ENCODE data around the gene MRPS27. TPM values are rescaled to one million over a fixed set of nuclear protein-coding genes. Genes with fewer than 3 reads are reported as not detected.

The MRPS27 gene
- total RNA-seq, 1 experiment from 2014 or later = 88.6 TPM

GRCh38 chr5:72242796-72243475, 77.1 kb downstream of the MRPS27 start:
- ChIA-PET CTCF (no interaction called here), POLR2A (ENCODE audit: low non-redundant PET) (no interaction called here)
- Histone ChIP-seq H3K36me3 (ENCODE audit: insufficient read depth, low read length, poor library complexity, severe bottlenecking) (no peaks in the 10 kb centered on the region), H3K27ac (ENCODE audit: low read depth, low read length, poor library complexity, severe bottlenecking) (no peak overlapping the region), H3K27me3 (replicated peaks; ENCODE audit: insufficient read depth, low read depth, low read length, poor library complexity) (no peaks in the 10 kb centered on the region), H3K4me1 (ENCODE audit: insufficient read depth, low read length, poor library complexity, severe bottlenecking) (peaks cover 41% of the 10 kb centered on the region), H3K4me3 (ENCODE audit: low read depth, low read length, poor library complexity, severe bottlenecking) (no peak overlapping the region), H3K9me3 (ENCODE audit: low read depth, low read length, poor library complexity, severe bottlenecking) (no peaks in the 10 kb centered on the region)
- BruUV-seq (replicated peaks) = no TSS peak
- intact Hi-C loops (cut with micrococcal nuclease; ENCODE audit: unreplicated experiment) = no loop called here
- TF ChIP-seq EZH2 (IDR thresholded peaks at IDR 0.05; ENCODE audit: borderline replicate concordance, low read depth, low read length, poor library complexity, severe bottlenecking) (no peak), CTCF (conservative IDR thresholded peaks at IDR 0.05; ENCODE audit: low read depth, low read length) (no peak)
- DNase-seq (ENCODE audit: low spot score) = no peak

GRCh38 chr5:72241346-72242003, 78.6 kb downstream of the MRPS27 start:
- no peaks in the 10 kb centered on the region for H3K27me3 ChIP-seq (replicated peaks; ENCODE audit: insufficient read depth, low read depth, low read length, poor library complexity)
- DNase-seq (ENCODE audit: low spot score) = no peak
- TF ChIP-seq EZH2 (IDR thresholded peaks at IDR 0.05; ENCODE audit: borderline replicate concordance, low read depth, low read length, poor library complexity, severe bottlenecking) (no peak), CTCF (conservative IDR thresholded peaks at IDR 0.05; ENCODE audit: low read depth, low read length) (no peak)
- H3K27ac ChIP-seq (ENCODE audit: low read depth, low read length, poor library complexity, severe bottlenecking) = no peak overlapping the region
- H3K9me3 ChIP-seq (ENCODE audit: low read depth, low read length, poor library complexity, severe bottlenecking) = no peaks in the 10 kb centered on the region
- no peak overlapping the region for H3K4me3 ChIP-seq (ENCODE audit: low read depth, low read length, poor library complexity, severe bottlenecking)
- peaks cover 12% of the 10 kb centered on the region for H3K36me3 ChIP-seq (ENCODE audit: insufficient read depth, low read length, poor library complexity, severe bottlenecking)
- intact Hi-C loops (cut with micrococcal nuclease; ENCODE audit: unreplicated experiment) = no loop called here
- no TSS peak for BruUV-seq (replicated peaks)
- H3K4me1 ChIP-seq (ENCODE audit: insufficient read depth, low read length, poor library complexity, severe bottlenecking) = peaks cover 26% of the 10 kb centered on the region
- CTCF ChIA-PET = no interaction called here
- POLR2A ChIA-PET (ENCODE audit: low non-redundant PET) = no interaction called here

- CTCF ChIA-PET = no interaction called here
- BruUV-seq (replicated peaks) = no TSS peak
- H3K4me1 ChIP-seq (ENCODE audit: insufficient read depth, low read length, poor library complexity, severe bottlenecking) = peaks cover 9% of the 10 kb centered on the region
- POLR2A ChIA-PET (ENCODE audit: low non-redundant PET) = no interaction called here
- H3K4me3 ChIP-seq (ENCODE audit: low read depth, low read length, poor library complexity, severe bottlenecking) = no peak overlapping the region
- H3K27ac ChIP-seq (ENCODE audit: low read depth, low read length, poor library complexity, severe bottlenecking) = no peak overlapping the region
- H3K27me3 ChIP-seq (replicated peaks; ENCODE audit: insufficient read depth, low read depth, low read length, poor library complexity) = no peaks in the 10 kb centered on the region
- H3K9me3 ChIP-seq (ENCODE audit: low read depth, low read length, poor library complexity, severe bottlenecking) = no peaks in the 10 kb centered on the region
- TF ChIP-seq EZH2 (IDR thresholded peaks at IDR 0.05; ENCODE audit: borderline replicate concordance, low read depth, low read length, poor library complexity, severe bottlenecking) = no peak
- TF ChIP-seq CTCF (conservative IDR thresholded peaks at IDR 0.05; ENCODE audit: low read depth, low read length) = no peak
- DNase-seq (ENCODE audit: low spot score) = no peak
- intact Hi-C loops (cut with micrococcal nuclease; ENCODE audit: unreplicated experiment) = no loop called here
- H3K36me3 ChIP-seq (ENCODE audit: insufficient read depth, low read length, poor library complexity, severe bottlenecking) = peaks cover 14% of the 10 kb centered on the region
These were observed 81.2 kb downstream of the MRPS27 start for GRCh38 chr5:72238712-72239445.

All from A673 (cell line).